GM18520 (cell line): ENCODE measurements around the gene SSX7.
"Not testable (repeated sequence)": the region's sequence is repeated elsewhere in the genome, so short reads cannot be mapped to it uniquely, and the experiment has no call there.

Experiments
- ATAC-seq: cut with Tn5 transposase; IDR thresholded peaks from one replicate; pipeline ENCODE4 v1.9.1; 2021; ENCODE audit not compliant: unreplicated experiment

SSX7 gene

GRCh38 chrX:52654800-52655199 is at the start of gene SSX7:
Gene SSX7 (minus strand): TSS chrX:52654900. CDS start chrX:52653472, 1,428 bp downstream.
- not testable (repeated sequence) for ATAC-seq

- ATAC-seq: not testable (repeated sequence)
Observed at GRCh38 chrX:52692034-52692433, 37.3 kb upstream of the SSX7 start.

- ATAC-seq: not testable (repeated sequence)
Observed at GRCh38 chrX:52662218-52662617, 7.5 kb upstream of the SSX7 start.

GRCh38 chrX:52655475-52655874 is 775 bp upstream of the SSX7 start:
- not testable (repeated sequence) for ATAC-seq

DNA sequence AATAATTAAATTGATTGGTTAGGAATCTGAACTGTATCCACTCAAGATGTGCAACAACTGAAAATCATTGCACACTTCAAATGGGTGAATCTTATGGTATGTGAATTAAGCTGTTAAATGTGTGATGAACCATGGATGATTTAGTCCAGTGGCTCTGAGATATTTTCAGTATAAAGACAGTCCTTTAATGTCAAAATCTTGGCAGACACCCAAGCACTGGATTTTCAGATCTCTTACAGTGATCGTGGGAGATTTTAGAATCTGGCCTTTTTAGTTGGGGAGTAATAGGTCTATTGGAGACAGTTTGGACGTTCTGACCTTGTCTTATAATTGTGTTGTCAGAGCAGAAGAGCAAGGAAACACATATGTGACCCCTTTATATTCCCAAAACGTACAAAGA is 4.0 kb downstream of the SSX7 start:
- ATAC-seq: not testable (repeated sequence)

DNA sequence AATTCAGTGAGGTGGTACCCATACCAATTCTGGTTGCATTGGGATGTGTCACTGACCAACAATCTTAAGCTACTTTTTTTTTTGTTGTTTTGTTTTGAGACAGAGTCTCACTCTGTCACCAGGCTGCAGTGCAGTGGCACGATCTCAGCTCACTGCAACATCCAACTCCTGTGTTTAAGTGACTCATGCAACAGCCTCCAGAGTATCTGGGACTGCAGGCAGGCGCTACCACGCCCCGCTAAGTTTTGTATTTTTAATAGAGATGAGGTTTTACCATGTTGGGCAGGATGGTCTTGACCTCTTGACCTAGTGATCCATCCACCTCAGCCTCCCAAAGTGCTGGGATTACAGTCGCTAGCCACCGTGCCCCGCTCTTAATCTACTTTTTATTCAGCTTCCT is 5.7 kb downstream of the SSX7 start:
- ATAC-seq: not testable (repeated sequence)

DNA sequence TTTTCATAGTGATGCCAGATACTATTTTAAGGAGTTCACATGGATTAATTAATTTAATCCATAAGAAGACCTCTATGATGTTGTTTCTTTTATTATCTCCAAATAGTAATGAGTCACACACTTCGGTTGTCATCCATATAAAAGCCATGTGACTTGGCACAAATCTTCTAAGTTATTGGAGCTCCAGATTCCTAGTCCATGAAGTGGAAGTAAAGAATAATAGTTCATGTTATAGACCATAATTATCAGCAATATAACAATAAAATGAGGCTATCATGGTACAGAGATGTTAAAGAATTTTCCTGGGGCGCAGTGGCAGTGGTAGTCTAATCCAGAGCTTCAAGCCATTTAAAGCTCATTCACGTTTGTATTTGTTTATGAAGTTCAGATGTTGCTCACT is 26.2 kb downstream of the SSX7 start:
- ATAC-seq: not testable (repeated sequence)

DNA sequence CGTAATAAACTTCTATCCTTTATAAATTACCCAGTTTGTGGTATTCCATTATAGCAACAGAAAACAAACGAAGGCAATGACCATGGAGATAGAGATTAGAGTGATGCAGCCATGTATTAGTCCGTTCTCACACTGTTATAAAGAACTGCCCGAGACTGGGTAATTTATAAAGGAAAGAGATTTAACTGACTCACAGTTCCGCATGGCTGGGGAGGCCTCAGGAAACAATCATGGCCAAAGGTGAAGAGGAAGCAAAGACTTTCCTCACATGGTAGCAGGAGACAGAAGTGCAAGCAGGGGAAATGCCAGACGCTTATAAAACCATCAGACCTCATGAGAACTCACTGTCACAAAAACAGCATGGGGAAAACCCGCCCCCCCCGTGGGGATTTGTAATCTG is 34.0 kb downstream of the SSX7 start:
- ATAC-seq: not testable (repeated sequence)

DNA sequence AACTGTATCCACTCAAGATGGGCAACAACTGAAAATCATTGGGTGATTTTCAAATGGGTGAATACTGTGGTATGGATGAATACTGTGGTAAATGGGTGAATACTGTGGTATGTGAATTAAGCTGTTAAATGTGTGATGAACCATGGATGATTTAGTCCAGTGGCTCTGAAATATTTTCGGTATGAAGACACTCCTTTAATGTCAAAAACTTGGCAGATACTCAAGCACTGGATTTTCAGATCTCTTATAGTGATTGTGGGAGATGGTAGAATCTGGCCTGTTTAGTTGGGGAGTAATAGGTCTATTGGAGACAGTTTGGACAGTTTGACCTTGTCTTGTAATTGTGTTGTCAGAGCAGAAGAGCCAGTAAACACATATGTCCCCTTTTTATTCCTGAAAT is 45.7 kb downstream of the SSX7 start:
- ATAC-seq: no peak

- ATAC-seq: not testable (repeated sequence)
Observed at GRCh38 chrX:52603151-52603550, 51.5 kb downstream of the SSX7 start.

- ATAC-seq: no peak
Observed at GRCh38 chrX:52598886-52599285, 55.8 kb downstream of the SSX7 start.

GRCh38 chrX:52594658-52595057 is 60.0 kb downstream of the SSX7 start:
- no peak for ATAC-seq
